Adrenal gland (tissue), 5 donors: ENCODE data around the gene ZSWIM6.

Experiments
- CTCF ChIP-seq, 6 experiments: fragments of 450-650 bp in 4 of 6; fragments of 200-600 bp in 2 of 6; sonication (generic) in 1 of 6; IDR thresholded peaks; 1 replicate in 5 of 6; 2 replicates in 1 of 6; pipeline versions ENCODE4 v1.5.1 to v1.8.0; 2016 to 2021; ENCODE audit warnings: antibody characterized with exemption in 6 of 6, mild to moderate bottlenecking in 2 of 6, moderate library complexity in 1 of 6
- POLR2A ChIP-seq, 2 donors: fragments of 450-650 bp; IDR thresholded peaks; one replicate each; pipeline ENCODE4 v1.6.1; 2017; ENCODE audit warnings: antibody characterized with exemption in 2 of 2, mild to moderate bottlenecking in 2 of 2, moderate library complexity in 1 of 2
- donor health status: DM: no; HTN: no; CAD: no.

- no peak for TF ChIP-seq CTCF (IDR thresholded peaks at IDR 0.05)
- TF ChIP-seq POLR2A (IDR thresholded peaks at IDR 0.05) = no peak
Observed at GRCh38 chr5:61322738-61323725, 9.0 kb upstream of the ZSWIM6 start.
